Heart left ventricle (tissue), 13 donors: ENCODE results near the gene SMAD4.

Experiments
- POLR2A ChIP-seq, 2 donors: fragments of 450-650 bp; IDR thresholded peaks; one replicate each; pipeline ENCODE4 v1.6.1; 2017; ENCODE audit warnings: antibody characterized with exemption in 2 of 2, mild to moderate bottlenecking in 2 of 2, moderate library complexity in 2 of 2
- TF ChIP-seq, protein P1 (sequence below), 12 donors: fragments of 200-600 bp; sonication (generic) in 4 of 12; IDR thresholded peaks; one replicate each; pipeline versions ENCODE4 v1.5.0 to v1.8.0; 2018 to 2022; ENCODE audit warnings: antibody characterized with exemption in 12 of 12, mild to moderate bottlenecking in 5 of 12
- donor health status: ischemic (EF 13 %, LVEDD 7.1; RV severe dilation, severe dysfunction).
- donor health status: DM: no; HTN: yes; CAD: no.
- donor health status: DM: no; HTN: no; CAD: no.
- donor health status: ischemic (EF 25% LVEDD 6.9; RV normal size, moderate dysfunction).
- donor health status: ischemic (EF 25% LVEDD 5.7; RV mildly dilated, moderate dysfunction).
- donor health status: ischemic (EF 35%, LVEDD 5.7; RV mildly dilated, moderate dysfunction).
- donor health status: nonischemic (EF 11% LVEDD 7.7; RV severe dilation, severe dysfunction).
- donor health status: DM: yes; HTN: yes; CAD: no.
- donor health status: PGD.
- donor health status: ischemic (EF 29% LVEDD 5.4; RV normal size, mild dysfunction).
- donor health status: nonischemic (EF 23%, LVEDD 6.1; RV moderate dilation, normal function).

DNA sequence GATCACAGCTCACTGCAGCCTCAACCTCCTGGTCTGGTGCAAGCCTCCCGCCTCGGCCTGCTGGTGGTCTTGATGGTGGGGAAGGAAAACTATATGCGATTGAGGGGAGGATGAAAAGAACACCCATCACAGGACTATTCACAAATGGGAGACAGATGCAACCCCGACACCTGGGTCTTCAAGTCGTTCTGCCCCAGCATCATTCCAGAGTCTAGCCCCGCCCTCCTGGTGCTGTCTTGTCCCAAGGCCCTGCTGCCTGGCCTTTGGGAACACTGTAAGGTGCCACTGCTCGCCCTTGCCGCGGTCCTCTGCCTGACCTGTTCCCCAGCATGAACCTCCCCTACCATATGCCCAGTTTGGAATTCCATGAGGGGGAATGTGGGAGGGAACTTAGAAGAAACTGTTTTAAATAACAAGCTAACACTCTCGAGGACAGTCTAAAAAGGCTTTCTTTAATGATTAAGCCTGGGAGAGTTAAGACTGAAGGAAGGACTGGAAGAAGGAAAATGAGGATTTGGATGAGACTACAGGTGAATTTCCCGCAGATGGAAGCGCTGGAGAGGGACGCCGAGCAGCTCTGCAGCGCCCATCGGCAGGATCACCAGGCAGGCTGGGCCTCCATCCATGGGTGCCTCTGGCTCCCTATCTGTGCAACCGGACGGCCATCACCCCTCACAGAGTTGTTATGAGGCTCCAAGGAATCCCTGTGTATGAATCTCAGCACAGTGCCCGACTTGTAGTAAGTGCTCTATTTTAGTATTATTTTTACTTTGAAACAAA, 92.4 kb downstream of the SMAD4 start:
- no peak for TF ChIP-seq POLR2A (IDR thresholded peaks at IDR 0.05)
- TF ChIP-seq, protein P1, sequence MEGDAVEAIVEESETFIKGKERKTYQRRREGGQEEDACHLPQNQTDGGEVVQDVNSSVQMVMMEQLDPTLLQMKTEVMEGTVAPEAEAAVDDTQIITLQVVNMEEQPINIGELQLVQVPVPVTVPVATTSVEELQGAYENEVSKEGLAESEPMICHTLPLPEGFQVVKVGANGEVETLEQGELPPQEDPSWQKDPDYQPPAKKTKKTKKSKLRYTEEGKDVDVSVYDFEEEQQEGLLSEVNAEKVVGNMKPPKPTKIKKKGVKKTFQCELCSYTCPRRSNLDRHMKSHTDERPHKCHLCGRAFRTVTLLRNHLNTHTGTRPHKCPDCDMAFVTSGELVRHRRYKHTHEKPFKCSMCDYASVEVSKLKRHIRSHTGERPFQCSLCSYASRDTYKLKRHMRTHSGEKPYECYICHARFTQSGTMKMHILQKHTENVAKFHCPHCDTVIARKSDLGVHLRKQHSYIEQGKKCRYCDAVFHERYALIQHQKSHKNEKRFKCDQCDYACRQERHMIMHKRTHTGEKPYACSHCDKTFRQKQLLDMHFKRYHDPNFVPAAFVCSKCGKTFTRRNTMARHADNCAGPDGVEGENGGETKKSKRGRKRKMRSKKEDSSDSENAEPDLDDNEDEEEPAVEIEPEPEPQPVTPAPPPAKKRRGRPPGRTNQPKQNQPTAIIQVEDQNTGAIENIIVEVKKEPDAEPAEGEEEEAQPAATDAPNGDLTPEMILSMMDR (IDR thresholded peaks at IDR 0.05) = no peak
